Caco-2 (cell line): ENCODE results near the gene AKAP6. TPM values are rescaled to one million over a fixed set of nuclear protein-coding genes. Genes with fewer than 3 reads are reported as not detected.

Experiments
- BruUV-seq: library from RNA; stranded (reverse); fragments of 400-500 nt; replicated peaks from 2 replicates; lab custom pipeline; 2021; lab: Mats Ljungman, UMichigan
- CTCF ChIA-PET: fragments of 300-600 bp; sonication (Branson Sonifier 250); formaldehyde crosslinking; loops from one replicate; lab custom pipeline; 2022; ENCODE audit warnings: antibody characterized with exemption; lab: Charles Lee
- POLR2A ChIA-PET: fragments of 300-600 bp; sonication (Branson Sonifier 250); formaldehyde crosslinking; loops from one replicate; lab custom pipeline; 2022; ENCODE audit warnings: antibody characterized with exemption; lab: Charles Lee
- DNase-seq, 2 experiments: peaks; one replicate each; pipeline versions ENCODE4 v3.0.0 to v3.0.0-alpha.2; 2020 to 2022
- H3K27me3 ChIP-seq: replicated peaks from 2 replicates; pipeline ENCODE4 v1.6.0; 2011; ENCODE audit warnings: low read length; ENCODE audit not compliant: control insufficient read depth, insufficient read depth
- H3K36me3 ChIP-seq: 2 replicates; pipeline ENCODE4 v1.5.1; 2011; ENCODE audit warnings: low read length; ENCODE audit not compliant: control insufficient read depth, insufficient read depth
- H3K4me1 ChIP-seq: fragments of 250-450 bp; sonication (Bioruptor Pico); 2 replicates; pipeline ENCODE4 v1.5.1; 2020; ENCODE audit warnings: mild to moderate bottlenecking
- H3K4me3 ChIP-seq: 2 replicates; pipeline ENCODE4 v1.5.1; 2011; ENCODE audit warnings: low read depth, mild to moderate bottlenecking, control low read depth, low read length
- H3K9me3 ChIP-seq: fragments of 250-450 bp; sonication (Bioruptor Pico); 2 replicates; pipeline ENCODE4 v1.5.1; 2020; ENCODE audit warnings: mild to moderate bottlenecking, moderate library complexity
- H3K27ac Mint-ChIP-seq: one replicate; pipeline ENCODE4 v1.8.0; 2022; ENCODE audit warnings: mixed read lengths; ENCODE audit not compliant: unreplicated experiment
- H3K27me3 Mint-ChIP-seq: one replicate; pipeline ENCODE4 v1.8.0; 2022; ENCODE audit warnings: mixed read lengths; ENCODE audit not compliant: insufficient read depth, unreplicated experiment
- H3K36me3 Mint-ChIP-seq: one replicate; pipeline ENCODE4 v1.8.0; 2022; ENCODE audit warnings: mild to moderate bottlenecking, mixed read lengths; ENCODE audit not compliant: insufficient read depth, unreplicated experiment
- H3K4me1 Mint-ChIP-seq: one replicate; pipeline ENCODE4 v1.8.0; 2022; ENCODE audit warnings: low read depth, mixed read lengths; ENCODE audit not compliant: unreplicated experiment
- H3K4me3 Mint-ChIP-seq: one replicate; pipeline ENCODE4 v1.8.0; 2022; ENCODE audit warnings: mild to moderate bottlenecking, moderate library complexity, mixed read lengths; ENCODE audit not compliant: unreplicated experiment
- H3K9me3 Mint-ChIP-seq: one replicate; pipeline ENCODE4 v1.8.0; 2022; ENCODE audit warnings: mixed read lengths; ENCODE audit not compliant: unreplicated experiment
- CTCF ChIP-seq, 2 experiments: fragments of 200-600 bp in 1 of 2; IDR thresholded peaks; 1 replicate in 1 of 2; 2 replicates in 1 of 2; pipeline versions ENCODE4 v1.5.1 to v1.8.0; 2011 to 2022; ENCODE audit warnings: antibody characterized with exemption in 1 of 2, control low read depth in 1 of 2, inconsistent platforms in 1 of 2, low read depth in 1 of 2, low read length in 1 of 2, mild to moderate bottlenecking in 1 of 2, moderate library complexity in 1 of 2; ENCODE audit not compliant: insufficient read depth in 1 of 2, severe bottlenecking in 1 of 2, unreplicated experiment in 1 of 2
- intact Hi-C: fragments of 100-400 bp; cut with micrococcal nuclease; formaldehyde crosslinking; loops from one replicate; pipeline ENCODE4 v1.10.0; 2022; ENCODE audit not compliant: unreplicated experiment
- total RNA-seq: library from RNA; stranded (reverse); gene quantifications from 2 replicates; pipeline ENCODE4 v1.2.3, GENCODE V29; 2022

Gene AKAP6
- total RNA-seq, 1 experiment from 2014 or later: 3.0 TPM

- TF ChIP-seq CTCF (IDR thresholded peaks at IDR 0.05; ENCODE audit: insufficient read depth in 1 of 2, low read depth in 1 of 2, low read length in 1 of 2, severe bottlenecking in 1 of 2, unreplicated experiment in 1 of 2): no peak
- CTCF ChIA-PET: no interaction called here
- H3K27me3 Mint-ChIP-seq: no peaks in the 10 kb centered on the region
Observed at GRCh38 chr14:32312010-32312331, 17.1 kb upstream of the AKAP6 start.

DNA sequence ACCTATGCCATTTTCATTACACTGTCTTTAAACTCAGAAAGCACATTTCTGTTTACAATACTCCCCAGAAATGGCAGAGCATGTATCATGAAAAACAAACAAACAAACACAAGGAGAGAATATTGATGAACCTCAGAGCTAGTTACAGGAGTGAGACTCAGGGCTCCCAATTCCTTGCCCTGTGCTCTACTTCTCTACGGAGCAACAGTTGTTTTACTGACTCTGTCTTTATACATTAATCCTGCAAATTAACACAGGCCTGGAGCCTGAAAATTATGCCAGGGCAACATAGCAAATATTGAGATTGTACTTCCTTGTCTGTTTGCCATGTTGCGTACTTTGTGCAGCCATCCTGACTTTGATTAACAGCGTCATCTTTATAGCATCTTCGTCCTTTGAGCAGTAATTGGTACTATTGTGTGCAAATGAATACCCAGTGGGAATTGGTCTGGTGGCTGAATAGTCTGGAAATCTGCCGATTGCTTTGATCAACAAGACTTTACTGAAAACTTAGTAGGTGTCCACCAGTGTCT lies 15.2 kb upstream of the AKAP6 start:
- H3K4me3 Mint-ChIP-seq: no peak overlapping the region
- intact Hi-C loops: no loop called here
- no peaks in the 10 kb centered on the region for H3K27me3 Mint-ChIP-seq
- Histone ChIP-seq H3K9me3 (no peaks in the 10 kb centered on the region), H3K36me3 (no peaks in the 10 kb centered on the region), H3K4me1 (no peaks in the 10 kb centered on the region), H3K4me3 (no peak overlapping the region), H3K27me3 (no peaks in the 10 kb centered on the region)
- CTCF ChIA-PET: no interaction called here
- POLR2A ChIA-PET: no interaction called here
- no TSS peak for BruUV-seq
- H3K9me3 Mint-ChIP-seq: peaks cover 5% of the 10 kb centered on the region
- no peak for DNase-seq
- no peak for TF ChIP-seq CTCF (IDR thresholded peaks at IDR 0.05; ENCODE audit: insufficient read depth in 1 of 2, low read depth in 1 of 2, low read length in 1 of 2, severe bottlenecking in 1 of 2, unreplicated experiment in 1 of 2)
- no peaks in the 10 kb centered on the region for H3K36me3 Mint-ChIP-seq
- H3K4me1 Mint-ChIP-seq: peaks cover 3% of the 10 kb centered on the region
- no peak overlapping the region for H3K27ac Mint-ChIP-seq

More at GRCh38 chr14:32312010-32312331, 17.1 kb upstream of the AKAP6 start:
- Histone ChIP-seq H3K9me3 (no peaks in the 10 kb centered on the region), H3K4me1 (peaks cover 16% of the 10 kb centered on the region), H3K36me3 (no peaks in the 10 kb centered on the region), H3K27me3 (no peaks in the 10 kb centered on the region), H3K4me3 (no peak overlapping the region)
- intact Hi-C loops: no loop called here
- peaks cover 16% of the 10 kb centered on the region for H3K4me1 Mint-ChIP-seq
- no peaks in the 10 kb centered on the region for H3K36me3 Mint-ChIP-seq
- no peak overlapping the region for H3K27ac Mint-ChIP-seq
- BruUV-seq: no TSS peak
- H3K9me3 Mint-ChIP-seq: peaks cover 9% of the 10 kb centered on the region
- POLR2A ChIA-PET: no interaction called here
- no peak overlapping the region for H3K4me3 Mint-ChIP-seq
- DNase-seq: no peak

- no peak for TF ChIP-seq CTCF (IDR thresholded peaks at IDR 0.05; ENCODE audit: insufficient read depth in 1 of 2, low read depth in 1 of 2, low read length in 1 of 2, severe bottlenecking in 1 of 2, unreplicated experiment in 1 of 2)
- Histone ChIP-seq H3K9me3 (no peaks in the 10 kb centered on the region), H3K27me3 (no peaks in the 10 kb centered on the region), H3K4me3 (no peak overlapping the region), H3K36me3 (no peaks in the 10 kb centered on the region), H3K4me1 (no peaks in the 10 kb centered on the region)
- no peaks in the 10 kb centered on the region for H3K4me1 Mint-ChIP-seq
- intact Hi-C loops: no loop called here
- H3K4me3 Mint-ChIP-seq: no peak overlapping the region
- ChIA-PET POLR2A (no interaction called here), CTCF (interaction anchor here (0.7 kb wide), 1 partner anchor 12 kb away, joined by 4 read pairs; no protein-coding TSS in a partner anchor)
- no peaks in the 10 kb centered on the region for H3K36me3 Mint-ChIP-seq
- H3K27me3 Mint-ChIP-seq: no peaks in the 10 kb centered on the region
- DNase-seq: no peak
- no TSS peak for BruUV-seq
- H3K27ac Mint-ChIP-seq: no peak overlapping the region
- H3K9me3 Mint-ChIP-seq: no peaks in the 10 kb centered on the region
Observed at GRCh38 chr14:32318087-32318795, 10.9 kb upstream of the AKAP6 start.
